H1 (cell line): ENCODE measurements around the gene CD63. TPM values are rescaled to one million over a fixed set of nuclear protein-coding genes. Genes with fewer than 3 reads are reported as not detected.

ENCODE experiments used
- CTCF ChIA-PET: fragments of 300-600 bp; sonication (Branson Sonifier 250); formaldehyde crosslinking; loops from one replicate; lab custom pipeline; 2021; ENCODE audit not compliant: partially characterized antibody; lab: Charles Lee
- POLR2A ChIA-PET: fragments of 300-600 bp; sonication (Branson Sonifier 250); formaldehyde crosslinking; loops from one replicate; lab custom pipeline; 2021; ENCODE audit warnings: inconsistent platforms; ENCODE audit not compliant: partially characterized antibody; lab: Charles Lee
- DNase-seq, 2 experiments: peaks; one replicate each; pipeline versions ENCODE4 v3.0.0 to v3.0.0-alpha.2; 2010 to 2022; ENCODE audit warnings: low spot score in 2 of 2, low read depth in 1 of 2, mixed read lengths in 1 of 2
- FAIRE-seq: peaks from 2 replicates; lab custom pipeline; 2011; peaks lifted over from hg19 to GRCh38; lab: Jason Lieb, UNC
- H2AFZ ChIP-seq: 2 replicates; pipeline ENCODE4 v1.8.1; 2012; ENCODE audit warnings: low read length, inconsistent platforms
- H2AK5ac ChIP-seq: 2 replicates; pipeline ENCODE4 v1.6.1; 2013; ENCODE audit warnings: low read depth, low read length
- H2BK120ac ChIP-seq: replicated peaks from 2 replicates; pipeline ENCODE3; 2013; ENCODE audit warnings: low read depth, low read length, inconsistent platforms
- H2BK12ac ChIP-seq: 2 replicates; pipeline ENCODE4 v1.6.1; 2013; ENCODE audit warnings: low read depth, low read length
- H2BK15ac ChIP-seq: 2 replicates; pipeline ENCODE4 v1.6.1; 2013; ENCODE audit warnings: low read length
- H2BK20ac ChIP-seq: 2 replicates; pipeline ENCODE4 v1.6.1; 2013; ENCODE audit warnings: low read length
- H2BK5ac ChIP-seq: 2 replicates; pipeline ENCODE4 v1.6.1; 2013; ENCODE audit warnings: low read depth, low read length
- H3K14ac ChIP-seq: 2 replicates; pipeline ENCODE4 v1.6.1; 2013; ENCODE audit warnings: inconsistent platforms; ENCODE audit not compliant: insufficient read length
- H3K18ac ChIP-seq: 2 replicates; pipeline ENCODE4 v1.6.1; 2013; ENCODE audit warnings: low read length; ENCODE audit errors: extremely low read depth
- H3K23ac ChIP-seq: 2 replicates; pipeline ENCODE4 v1.6.1; 2013; ENCODE audit warnings: inconsistent platforms; ENCODE audit not compliant: insufficient read length
- H3K23me2 ChIP-seq: 2 replicates; pipeline ENCODE4 v1.6.1; 2013; ENCODE audit warnings: low read depth, low read length
- H3K27ac ChIP-seq: 2 replicates; pipeline ENCODE4 v1.6.1; 2011; ENCODE audit warnings: low read depth, low read length, inconsistent platforms
- H3K27me3 ChIP-seq, 4 experiments: replicated peaks in 1 of 4; 1 replicate in 1 of 4; 2 replicates in 3 of 4; pipeline versions ENCODE4 v1.6.1 to v1.8.1; 2011 to 2013; ENCODE audit warnings: low read length in 3 of 4, mild to moderate bottlenecking in 3 of 4, inconsistent platforms in 2 of 4, mixed read lengths in 2 of 4, moderate library complexity in 1 of 4; ENCODE audit not compliant: control insufficient read depth in 3 of 4, insufficient read depth in 3 of 4; ENCODE audit errors: extremely low read depth in 1 of 4
- H3K36me3 ChIP-seq, 4 experiments: 2 replicates each; pipeline versions ENCODE4 v1.6.1 to v1.8.1; 2011 to 2013; ENCODE audit warnings: mild to moderate bottlenecking in 4 of 4, low read length in 3 of 4, moderate library complexity in 2 of 4, control low read depth in 1 of 4, inconsistent platforms in 1 of 4; ENCODE audit not compliant: insufficient read depth in 4 of 4, control insufficient read depth in 2 of 4
- H3K4ac ChIP-seq: replicated peaks from 2 replicates; pipeline ENCODE3; 2013; ENCODE audit warnings: low read length, low read depth, mixed read lengths, inconsistent platforms; ENCODE audit not compliant: insufficient read length
- H3K4me1 ChIP-seq, 4 experiments: replicated peaks in 1 of 4; 1 replicate in 1 of 4; 2 replicates in 3 of 4; pipeline versions ENCODE4 v1.6.1 to v1.8.1; 2011 to 2013; ENCODE audit warnings: low read length in 3 of 4, inconsistent platforms in 2 of 4, mixed read lengths in 1 of 4; ENCODE audit not compliant: insufficient read depth in 4 of 4, control insufficient read depth in 3 of 4
- H3K4me2 ChIP-seq, 2 experiments: 2 replicates each; pipeline versions ENCODE4 v1.6.1 to v1.8.1; 2011 to 2013; ENCODE audit warnings: low read depth in 2 of 2, low read length in 2 of 2, control low read depth in 1 of 2, inconsistent platforms in 1 of 2, mild to moderate bottlenecking in 1 of 2; ENCODE audit not compliant: insufficient read depth in 1 of 2
- H3K4me3 ChIP-seq, 4 experiments: fragments of 200-600, 300-600 bp in 1 of 4; sonication (generic), shearing (Covaris generic), sonication (Bioruptor Twin) in 1 of 4; 2 replicates each; pipeline versions ENCODE4 v1.5.1 to v1.8.1; 2011 to 2016; ENCODE audit warnings: low read length in 4 of 4, low read depth in 3 of 4, control low read depth in 2 of 4, inconsistent platforms in 2 of 4, mild to moderate bottlenecking in 2 of 4, mixed read lengths in 1 of 4, moderate library complexity in 1 of 4; ENCODE audit not compliant: insufficient read depth in 2 of 4; ENCODE audit errors: extremely low read depth in 1 of 4
- H3K56ac ChIP-seq: replicated peaks from 2 replicates; pipeline ENCODE3; 2013; ENCODE audit warnings: low read depth, mild to moderate bottlenecking, mixed read lengths, low read length, inconsistent platforms; ENCODE audit not compliant: insufficient read length
- H3K79me1 ChIP-seq: 2 replicates; pipeline ENCODE4 v1.6.1; 2013; ENCODE audit warnings: low read depth, low read length, control low read depth
- H3K79me2 ChIP-seq, 2 experiments: 2 replicates each; pipeline versions ENCODE4 v1.6.1 to v1.8.1; 2012 to 2013; ENCODE audit warnings: low read length in 2 of 2, mild to moderate bottlenecking in 2 of 2, inconsistent platforms in 1 of 2; ENCODE audit not compliant: insufficient read depth in 2 of 2, control insufficient read depth in 1 of 2
- H3K9ac ChIP-seq, 4 experiments: replicated peaks in 1 of 4; 1 replicate in 1 of 4; 2 replicates in 3 of 4; pipeline versions ENCODE4 v1.6.1 to v1.8.1; 2011 to 2013; ENCODE audit warnings: low read depth in 3 of 4, low read length in 3 of 4, control low read depth in 2 of 4, mild to moderate bottlenecking in 2 of 4, moderate library complexity in 2 of 4, inconsistent platforms in 1 of 4; ENCODE audit errors: extremely low read depth in 1 of 4
- H3K9me3 ChIP-seq, 2 experiments: 2 replicates each; pipeline versions ENCODE4 v1.6.1 to v1.8.1; 2012 to 2013; ENCODE audit warnings: mild to moderate bottlenecking in 2 of 2, moderate library complexity in 2 of 2, control low read depth in 1 of 2, inconsistent platforms in 1 of 2, low read depth in 1 of 2, low read length in 1 of 2, mixed read lengths in 1 of 2; ENCODE audit not compliant: insufficient read depth in 2 of 2
- H4K20me1 ChIP-seq, 2 experiments: replicated peaks in 1 of 2; 2 replicates each; pipeline versions ENCODE3 to v1.8.1; 2011 to 2013; ENCODE audit warnings: inconsistent platforms in 2 of 2, low read length in 2 of 2, mild to moderate bottlenecking in 1 of 2; ENCODE audit not compliant: insufficient read depth in 2 of 2, control insufficient read depth in 1 of 2
- H4K5ac ChIP-seq: 2 replicates; pipeline ENCODE4 v1.6.1; 2013; ENCODE audit warnings: low read length, low read depth, mixed read lengths, inconsistent platforms; ENCODE audit not compliant: insufficient read length
- H4K8ac ChIP-seq: 2 replicates; pipeline ENCODE4 v1.8.0; 2013; ENCODE audit warnings: mild to moderate bottlenecking, moderate library complexity, low read length, inconsistent platforms; ENCODE audit not compliant: insufficient read depth; ENCODE audit errors: extremely low read depth
- H4K91ac ChIP-seq: replicated peaks from 2 replicates; pipeline ENCODE3; 2013; ENCODE audit warnings: low read length, mixed read lengths, inconsistent platforms; ENCODE audit not compliant: insufficient read length
- BACH1 ChIP-seq: IDR thresholded peaks from 2 replicates; pipeline ENCODE4 v1.6.1; 2012; ENCODE audit warnings: low read length, improper control_type of control experiment
- CBX5 ChIP-seq: fragments of 300-800, 300-1000 bp; sonication (generic); IDR thresholded peaks from 2 replicates; pipeline ENCODE4 v1.7.1; 2016; ENCODE audit warnings: antibody characterized with exemption, low read length, low read depth
- EZH2 ChIP-seq: fragments of 200-600 bp; sonication (generic); IDR thresholded peaks from 2 replicates; pipeline ENCODE4 v1.7.1; 2012; ENCODE audit warnings: low read depth, mild to moderate bottlenecking, moderate library complexity, low read length, inconsistent platforms; ENCODE audit not compliant: severe bottlenecking
- GTF2F1 ChIP-seq: IDR thresholded peaks from 2 replicates; pipeline ENCODE4 v1.6.1; 2012; ENCODE audit warnings: low read depth, low read length, improper control_type of control experiment, borderline replicate concordance
- HDAC6 ChIP-seq: IDR thresholded peaks from one replicate; pipeline ENCODE4 v1.7.1; 2012; ENCODE audit warnings: low read depth, mild to moderate bottlenecking, inconsistent platforms, low read length, moderate library complexity
- JUND ChIP-seq: IDR thresholded peaks from 2 replicates; pipeline ENCODE4 v1.6.1; 2011; ENCODE audit warnings: mild to moderate bottlenecking, improper control_type of control experiment, low read length
- KDM1A ChIP-seq: fragments of 200-600, 300-600 bp; sonication (generic); IDR thresholded peaks from 2 replicates; pipeline ENCODE4 v1.7.1; 2016; ENCODE audit warnings: mild to moderate bottlenecking, low read length, borderline replicate concordance
- KDM5A ChIP-seq: fragments of 200-600 bp; IDR thresholded peaks from 2 replicates; pipeline ENCODE4 v1.7.1; 2012; ENCODE audit warnings: mild to moderate bottlenecking, low read length, inconsistent platforms, mixed read lengths
- POLR2AphosphoS5 ChIP-seq: IDR thresholded peaks from 2 replicates; pipeline ENCODE4 v1.6.1; 2011; ENCODE audit warnings: low read depth, low read length
- POU5F1 ChIP-seq: IDR thresholded peaks from 2 replicates; pipeline ENCODE4 v1.6.1; 2011; ENCODE audit warnings: low read depth, mild to moderate bottlenecking, low read length, moderate library complexity
- RBBP5 ChIP-seq: IDR thresholded peaks from 2 replicates; pipeline ENCODE4 v1.7.1; 2012; ENCODE audit warnings: low read depth, mild to moderate bottlenecking, inconsistent platforms, low read length, moderate library complexity, borderline replicate concordance
- RXRA ChIP-seq: IDR thresholded peaks from 2 replicates; pipeline ENCODE4 v1.6.1; 2011; ENCODE audit warnings: low read depth, mild to moderate bottlenecking, low read length, moderate library complexity; ENCODE audit not compliant: insufficient read depth
- TAF7 ChIP-seq: optimal IDR thresholded peaks from 2 replicates; pipeline ENCODE3; 2011; ENCODE audit warnings: low read depth, mild to moderate bottlenecking, inconsistent platforms, low read length, moderate library complexity, borderline replicate concordance
- WGBS, 2 experiments: shearing (Covaris generic) in 1 of 2; methylation state at CpG; one replicate each; pipeline versions ENCODE4 v1.1.6 to v1.1.7; 2013 to 2015; ENCODE audit warnings: low lambda C conversion rate in 2 of 2, mixed read lengths in 2 of 2, inconsistent platforms in 1 of 2, low coverage in 1 of 2, missing lambda C conversion rate in 1 of 2; ENCODE audit not compliant: insufficient replicate concordance in 2 of 2, insufficient coverage in 1 of 2, insufficient read length in 1 of 2; ENCODE audit errors: extremely low coverage in 1 of 2, missing lambda C conversion rate in 1 of 2; 5-methylcytosine and 5-hydroxymethylcytosine counted together
- polyA plus RNA-seq, 7 experiments: library from polyadenylated mRNA; depleted of rRNA in 3 of 7; stranded (reverse) in 5 of 7; unstranded in 2 of 7; fragments of >200 nt in 5 of 7; fragments of 200-250 nt in 2 of 7; gene quantifications; 1 replicate in 5 of 7; 2 replicates in 1 of 7; 4 replicates in 1 of 7; pipeline versions ENCODE4 v1.2.1 to v1.2.3, GENCODE V29; 2011 to 2013; ENCODE audit warnings: missing spikeins in 2 of 7, mixed read lengths in 2 of 7
- total RNA-seq: library from RNA; stranded (reverse); fragmentation: NEBNext Ultra II Directional; extraction: Animal tissue kit (Norgen Biotek cat#: 25700); gene quantifications from 2 replicates; pipeline ENCODE4 v1.2.1, GENCODE V29; 2021

The CD63 gene
- total and polyA plus RNA-seq, 2 of the 8 experiments (the other 6 are each of a cell fraction or from before 2014, with no cell fraction given) = 440 to 526 TPM

- FAIRE-seq (no peak), DNase-seq (no peak)
- no peak overlapping the region for H2BK20ac ChIP-seq
- H3K36me3 ChIP-seq = no peaks in the 10 kb centered on the region
- H3K18ac ChIP-seq = no peak overlapping the region
- POLR2A ChIA-PET = interaction anchor here (0.7 to 2.0 kb wide), 5 partner anchors 8 to 261 kb away, joined by 3 to 11 read pairs (median 3); partner anchors contain the start of genes CD63, RAB5B and RDH5
- no peak overlapping the region for H2BK120ac ChIP-seq
- no peak overlapping the region for H4K91ac ChIP-seq
- no peak overlapping the region for H3K4me2 ChIP-seq
- CTCF ChIA-PET = interaction anchor here (0.6 to 4.6 kb wide), 8 partner anchors 8 to 97 kb away, joined by 3 to 30 read pairs (median 4); a partner anchor contains a TSS
- H3K23me2 ChIP-seq = peaks cover 16% of the 10 kb centered on the region
- H3K4me1 ChIP-seq = peaks cover 6 to 24% (median 13%) of the 10 kb centered on the region in 4 experiments
- H3K79me1 ChIP-seq = peaks cover 5% of the 10 kb centered on the region
- no peak overlapping the region for H4K8ac ChIP-seq
- H2AK5ac ChIP-seq = peak overlapping the region; percentile 47; the same call in 1 of the 2 replicates
- H3K4me3 ChIP-seq = no peak overlapping the region
- no peak overlapping the region for H3K27ac ChIP-seq
- no peak overlapping the region for H3K23ac ChIP-seq
- H4K5ac ChIP-seq = no peak overlapping the region
- H3K14ac ChIP-seq = no peak overlapping the region
- no peak overlapping the region for H3K9ac ChIP-seq
- no peak overlapping the region for H3K4ac ChIP-seq
- 92% methylated on average over 1 of the region's 1 CpG; no CpG with 5 or more reads in 1 of the 2 experiments for WGBS, 2 experiments
- H3K27me3 ChIP-seq = no peaks in the 10 kb centered on the region; a peak in 3 of 7 replicates
- H3K9me3 ChIP-seq = no peaks in the 10 kb centered on the region
- H3K56ac ChIP-seq = no peak overlapping the region
- H4K20me1 ChIP-seq = no peaks in the 10 kb centered on the region
- no peak overlapping the region for H2AFZ ChIP-seq
- H3K79me2 ChIP-seq = peaks cover 0 to 9% of the 10 kb centered on the region in 2 experiments; a peak in 1 of 4 replicates
- H2BK5ac ChIP-seq = no peak overlapping the region
- H2BK12ac ChIP-seq = no peak overlapping the region
- H2BK15ac ChIP-seq = 0 out of 2 replicates have a peak overlapping the region, but pooled peaks have one; percentile 12
- no peak for TF ChIP-seq POLR2AphosphoS5
- no peak for TF ChIP-seq GTF2F1
- TF ChIP-seq RBBP5 = no peak
- TF ChIP-seq JUND = no peak
- no peak for TF ChIP-seq KDM1A
- TF ChIP-seq BACH1 = no peak
- no peak for TF ChIP-seq RXRA
- TF ChIP-seq POU5F1 = no peak
- no peak for TF ChIP-seq EZH2
- TF ChIP-seq HDAC6 = no peak
- no peak for TF ChIP-seq KDM5A
- no peak for TF ChIP-seq TAF7
- no peak for TF ChIP-seq CBX5
Measured at GRCh38 chr12:55712700-55713415, 16.0 kb downstream of the CD63 start.
